Esophagus muscularis mucosa (tissue), 4 donors: ENCODE data around the gene ACTC1. TPM values are rescaled to one million over a fixed set of nuclear protein-coding genes. Genes with fewer than 3 reads are reported as not detected.

Source experiments
- DNase-seq: peaks from one replicate; pipeline ENCODE4 v3.0.0-alpha.2; 2017; ENCODE audit errors: extremely low spot score
- H3K27ac ChIP-seq, 4 donors: fragments of 200-600 bp; sonication (generic); replicated peaks in 1 of 4; 1 replicate in 3 of 4; 2 replicates in 1 of 4; pipeline ENCODE4 v1.5.1; 2016 to 2019; ENCODE audit warnings: mild to moderate bottlenecking in 1 of 4
- H3K27me3 ChIP-seq, 4 donors: fragments of 200-600 bp; sonication (generic); one replicate each; pipeline versions ENCODE4 v1.5.1 to v1.6.0; 2016 to 2019
- H3K36me3 ChIP-seq, 4 donors: fragments of 200-600 bp; sonication (generic); one replicate each; pipeline ENCODE4 v1.5.1; 2016 to 2019
- H3K4me1 ChIP-seq, 4 donors: fragments of 200-600 bp; sonication (generic); one replicate each; pipeline ENCODE4 v1.5.1; 2016 to 2019
- H3K4me3 ChIP-seq, 4 donors: fragments of 200-600 bp; sonication (generic); 1 replicate in 2 of 4; 2 replicates in 2 of 4; pipeline ENCODE4 v1.5.1; 2016 to 2019; ENCODE audit warnings: mild to moderate bottlenecking in 4 of 4, moderate library complexity in 1 of 4
- H3K9me3 ChIP-seq, 4 donors: fragments of 200-600 bp; sonication (generic); 1 replicate in 3 of 4; 2 replicates in 1 of 4; pipeline ENCODE4 v1.5.1; 2016 to 2019
- EP300 ChIP-seq: sonication (generic); formaldehyde crosslinking; IDR thresholded peaks from one replicate; pipeline ENCODE4 v1.6.1; 2017; ENCODE audit warnings: antibody characterized with exemption
- POLR2A ChIP-seq: fragments of 450-650 bp; IDR thresholded peaks from one replicate; pipeline ENCODE4 v1.6.1; 2017; ENCODE audit warnings: antibody characterized with exemption, moderate library complexity, mild to moderate bottlenecking, low read depth
- POLR2AphosphoS5 ChIP-seq, 2 donors: sonication (generic); formaldehyde crosslinking; IDR thresholded peaks; one replicate each; pipeline ENCODE4 v1.6.1; 2017; ENCODE audit warnings: antibody characterized with exemption in 2 of 2
- WGBS: methylation state at CpG from one replicate; pipeline ENCODE4 v1.1.5; 2018; 5-methylcytosine and 5-hydroxymethylcytosine counted together
- intact Hi-C: fragments of 100-400 bp; cut with DNase I; formaldehyde crosslinking; loops from one replicate; pipeline ENCODE4 v1.15.1; 2023
- total RNA-seq, 4 donors: library from RNA; depleted of rRNA; stranded (reverse); fragments of >200 nt; gene quantifications; one replicate each; pipeline versions ENCODE4 v1.1.0 to v1.2.1, GENCODE V29; 2016
- TF ChIP-seq, protein P1 (sequence below), 3 experiments: fragments of 200-600 bp in 2 of 3; fragments of 450-650 bp in 1 of 3; sonication (generic) in 2 of 3; IDR thresholded peaks; one replicate each; pipeline ENCODE4 v1.5.1; 2017 to 2019; ENCODE audit warnings: antibody characterized with exemption in 3 of 3, mild to moderate bottlenecking in 2 of 3, moderate library complexity in 1 of 3

ACTC1 gene
- total RNA-seq, 4 donors from 2014 or later, result 4.7 to 8.7 (median 7.3) TPM

GRCh38 chr15:34757262-34757661 is 38.1 kb downstream of the ACTC1 start:
- H3K4me1 ChIP-seq, result peaks cover 9 to 19% (median 11%) of the 10 kb centered on the region in 4 donors
- H3K36me3 ChIP-seq, result no peaks in the 10 kb centered on the region
- no peak overlapping the region for H3K27ac ChIP-seq
- no peak for TF ChIP-seq POLR2A
- TF ChIP-seq EP300, result no peak
- no peak for TF ChIP-seq POLR2AphosphoS5 (IDR thresholded peaks at IDR 0.05)
- TF ChIP-seq, protein P1, sequence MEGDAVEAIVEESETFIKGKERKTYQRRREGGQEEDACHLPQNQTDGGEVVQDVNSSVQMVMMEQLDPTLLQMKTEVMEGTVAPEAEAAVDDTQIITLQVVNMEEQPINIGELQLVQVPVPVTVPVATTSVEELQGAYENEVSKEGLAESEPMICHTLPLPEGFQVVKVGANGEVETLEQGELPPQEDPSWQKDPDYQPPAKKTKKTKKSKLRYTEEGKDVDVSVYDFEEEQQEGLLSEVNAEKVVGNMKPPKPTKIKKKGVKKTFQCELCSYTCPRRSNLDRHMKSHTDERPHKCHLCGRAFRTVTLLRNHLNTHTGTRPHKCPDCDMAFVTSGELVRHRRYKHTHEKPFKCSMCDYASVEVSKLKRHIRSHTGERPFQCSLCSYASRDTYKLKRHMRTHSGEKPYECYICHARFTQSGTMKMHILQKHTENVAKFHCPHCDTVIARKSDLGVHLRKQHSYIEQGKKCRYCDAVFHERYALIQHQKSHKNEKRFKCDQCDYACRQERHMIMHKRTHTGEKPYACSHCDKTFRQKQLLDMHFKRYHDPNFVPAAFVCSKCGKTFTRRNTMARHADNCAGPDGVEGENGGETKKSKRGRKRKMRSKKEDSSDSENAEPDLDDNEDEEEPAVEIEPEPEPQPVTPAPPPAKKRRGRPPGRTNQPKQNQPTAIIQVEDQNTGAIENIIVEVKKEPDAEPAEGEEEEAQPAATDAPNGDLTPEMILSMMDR (IDR thresholded peaks at IDR 0.05), result no peak
- 78% methylated on average over 3 of the region's 3 CpGs for WGBS
- H3K4me3 ChIP-seq, result no peak overlapping the region
- intact Hi-C loops, result no loop called here
- DNase-seq, result no peak
- H3K27me3 ChIP-seq, result peaks cover 5 to 48% (median 24%) of the 10 kb centered on the region in 4 donors
- H3K9me3 ChIP-seq, result no peaks in the 10 kb centered on the region

GRCh38 chr15:34755419-34755773 is 40.0 kb downstream of the ACTC1 start:
- Histone ChIP-seq H3K27ac (no peak overlapping the region), H3K9me3 (no peaks in the 10 kb centered on the region), H3K36me3 (no peaks in the 10 kb centered on the region), H3K4me1 (peaks cover 9 to 19% (median 11%) of the 10 kb centered on the region in 4 donors), H3K4me3 (no peak overlapping the region), H3K27me3 (peaks cover 5 to 52% (median 24%) of the 10 kb centered on the region in 4 donors)
- DNase-seq, result no peak
- no peak for TF ChIP-seq POLR2A
- TF ChIP-seq, protein P1 (IDR thresholded peaks at IDR 0.05), result no peak
- TF ChIP-seq EP300, result no peak
- no peak for TF ChIP-seq POLR2AphosphoS5 (IDR thresholded peaks at IDR 0.05)
- intact Hi-C loops, result no loop called here
- WGBS, result 5% methylated on average over 11 of the region's 11 CpGs

GRCh38 chr15:34754674-34755418 is 40.5 kb downstream of the ACTC1 start, which contains the start of gene GJD2:
GJD2 (minus strand) TSS chr15:34754998; CDS start chr15:34754488, 510 bp downstream.
- TF ChIP-seq, protein P1 (IDR thresholded peaks at IDR 0.05), result no peak
- no peak for TF ChIP-seq EP300
- no peak for TF ChIP-seq POLR2A
- no peak for TF ChIP-seq POLR2AphosphoS5 (IDR thresholded peaks at IDR 0.05)
- 1% methylated on average over 53 of the region's 81 CpGs for WGBS
- no peaks in the 10 kb centered on the region for H3K36me3 ChIP-seq
- peaks cover 9 to 19% (median 11%) of the 10 kb centered on the region in 4 donors for H3K4me1 ChIP-seq
- H3K9me3 ChIP-seq, result no peaks in the 10 kb centered on the region
- H3K4me3 ChIP-seq, result peak within 1 kb of the TSS; percentile 34 to 52 (median 42)
- peaks cover 5 to 52% (median 24%) of the 10 kb centered on the region in 4 donors for H3K27me3 ChIP-seq
- intact Hi-C loops, result no loop called here
- H3K27ac ChIP-seq, result no peak within 1 kb of the TSS
- DNase-seq, result no peak

DNA sequence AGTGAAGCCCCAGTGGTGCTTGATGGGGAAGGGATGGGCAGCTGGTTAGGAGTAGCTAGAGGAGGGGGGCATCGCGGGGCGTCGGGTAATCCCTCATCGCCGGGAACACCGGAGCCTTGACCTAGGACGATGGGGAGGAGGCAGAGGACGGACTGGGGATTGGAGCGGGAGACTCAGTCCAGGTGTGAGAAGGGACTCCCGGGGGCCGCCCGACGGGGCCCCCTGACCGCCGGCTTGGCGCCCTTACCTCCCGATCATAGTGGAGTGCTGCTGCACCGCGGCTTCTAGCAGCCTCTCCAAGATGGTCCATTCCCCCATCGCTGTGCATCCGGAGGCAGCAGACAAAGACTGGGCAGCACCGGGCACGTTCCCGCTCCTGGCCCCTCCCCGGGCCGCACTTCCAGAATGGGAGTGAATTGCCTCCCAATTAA is 41.2 kb downstream of the ACTC1 start:
- DNase-seq, result no peak
- H3K27me3 ChIP-seq, result peaks cover 5 to 52% (median 24%) of the 10 kb centered on the region in 4 donors
- peak overlapping the region; percentile 34 to 52 (median 42) for H3K4me3 ChIP-seq
- WGBS, result 2% methylated on average over 18 of the region's 27 CpGs
- no peaks in the 10 kb centered on the region for H3K9me3 ChIP-seq
- no peak overlapping the region for H3K27ac ChIP-seq
- TF ChIP-seq EP300 (no peak), POLR2A (no peak), POLR2AphosphoS5 (IDR thresholded peaks at IDR 0.05) (no peak)
- TF ChIP-seq, protein P1 (IDR thresholded peaks at IDR 0.05), result no peak
- intact Hi-C loops, result no loop called here
- no peaks in the 10 kb centered on the region for H3K36me3 ChIP-seq
- H3K4me1 ChIP-seq, result peaks cover 9 to 19% (median 11%) of the 10 kb centered on the region in 4 donors
